Measurements from ENCODE around the gene TTC34. TPM values are rescaled to one million over a fixed set of nuclear protein-coding genes. Genes with fewer than 3 reads are reported as not detected.

Gene TTC34
- total RNA-seq, 1 experiment from 2014 or later: 0.61 TPM

GRCh38 chr1:2630498-2631135 lies 170.9 kb downstream of the TTC34 start:
- CTCF ChIA-PET: no interaction called here
- Mint-ChIP-seq H3K4me3 (peak overlapping the region; percentile 38), H3K27ac (no peak overlapping the region), H3K9me3 (peaks cover 15% of the 10 kb centered on the region), H3K36me3 (peaks cover 19% of the 10 kb centered on the region), H3K27me3 (ENCODE audit: low read depth) (peaks cover 64% of the 10 kb centered on the region), H3K4me1 (0 out of 2 replicates have a peak, but pooled peaks cover 2% of the 10 kb centered on the region)
- TF ChIP-seq MXD4 (CRISPR knock-in tag; IDR thresholded peaks at IDR 0.05; ENCODE audit: borderline replicate concordance): no peak
- TF ChIP-seq TCF7 (CRISPR knock-in tag; IDR thresholded peaks at IDR 0.05; ENCODE audit: low read depth): 0 out of 2 replicates have a peak, but pooled peaks have one; percentile 58
- no peak for TF ChIP-seq CBFB (CRISPR knock-in tag; IDR thresholded peaks at IDR 0.05; ENCODE audit: low read depth)
- TF ChIP-seq SMAD4 (CRISPR knock-in tag; IDR thresholded peaks at IDR 0.05): no peak
- no peak for DNase-seq (ENCODE audit: low spot score)
- no peak for ATAC-seq
- POLR2A ChIA-PET: no interaction called here

- Mint-ChIP-seq H3K27me3 (ENCODE audit: low read depth) (peaks cover 68% of the 10 kb centered on the region), H3K4me1 (0 out of 2 replicates have a peak, but pooled peaks cover 2% of the 10 kb centered on the region), H3K36me3 (peaks cover 19% of the 10 kb centered on the region), H3K9me3 (peaks cover 15% of the 10 kb centered on the region), H3K4me3 (peak overlapping the region; percentile 51), H3K27ac (no peak overlapping the region)
- CTCF ChIA-PET: interaction anchor here (0.6 to 1.1 kb wide), 3 partner anchors 68 to 353 kb away, joined by 3 to 5 read pairs (median 4); no protein-coding TSS in a partner anchor
- ATAC-seq: no peak
- TF ChIP-seq ZNF138 (CRISPR knock-in tag; conservative IDR thresholded peaks at IDR 0.05) (no peak), GABPB1 (CRISPR knock-in tag; IDR thresholded peaks at IDR 0.05) (no peak), E2F5 (CRISPR knock-in tag; IDR thresholded peaks at IDR 0.05) (no peak), CREM (CRISPR knock-in tag; IDR thresholded peaks at IDR 0.05) (no peak), PREB (CRISPR knock-in tag; IDR thresholded peaks at IDR 0.05; ENCODE audit: borderline replicate concordance) (no peak), ZNF219 (CRISPR knock-in tag; IDR thresholded peaks at IDR 0.05; ENCODE audit: borderline replicate concordance) (no peak), NFATC4 (CRISPR knock-in tag; IDR thresholded peaks at IDR 0.05) (no peak), ERG (CRISPR knock-in tag; IDR thresholded peaks at IDR 0.05) (no peak), ETV6 (CRISPR knock-in tag; IDR thresholded peaks at IDR 0.05) (no peak), ZBTB21 (CRISPR knock-in tag; IDR thresholded peaks at IDR 0.05; ENCODE audit: borderline replicate concordance) (no peak), NR3C1 (CRISPR knock-in tag; conservative IDR thresholded peaks at IDR 0.05; ENCODE audit: low read depth) (no peak), ZNF396 (CRISPR knock-in tag; IDR thresholded peaks at IDR 0.05; ENCODE audit: borderline replicate concordance) (no peak), ATF2 (CRISPR knock-in tag; IDR thresholded peaks at IDR 0.05; ENCODE audit: borderline replicate concordance, low read depth) (no peak)
- TF ChIP-seq, protein P1, sequence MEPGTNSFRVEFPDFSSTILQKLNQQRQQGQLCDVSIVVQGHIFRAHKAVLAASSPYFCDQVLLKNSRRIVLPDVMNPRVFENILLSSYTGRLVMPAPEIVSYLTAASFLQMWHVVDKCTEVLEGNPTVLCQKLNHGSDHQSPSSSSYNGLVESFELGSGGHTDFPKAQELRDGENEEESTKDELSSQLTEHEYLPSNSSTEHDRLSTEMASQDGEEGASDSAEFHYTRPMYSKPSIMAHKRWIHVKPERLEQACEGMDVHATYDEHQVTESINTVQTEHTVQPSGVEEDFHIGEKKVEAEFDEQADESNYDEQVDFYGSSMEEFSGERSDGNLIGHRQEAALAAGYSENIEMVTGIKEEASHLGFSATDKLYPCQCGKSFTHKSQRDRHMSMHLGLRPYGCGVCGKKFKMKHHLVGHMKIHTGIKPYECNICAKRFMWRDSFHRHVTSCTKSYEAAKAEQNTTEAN (CRISPR knock-in tag; IDR thresholded peaks at IDR 0.05): no peak
- DNase-seq (ENCODE audit: low spot score): no peak
- POLR2A ChIA-PET: no interaction called here
Measured at GRCh38 chr1:2629627-2630497, 171.6 kb downstream of the TTC34 start.
